Measurements from ENCODE around the gene WDR90.

WDR90 gene

DNA sequence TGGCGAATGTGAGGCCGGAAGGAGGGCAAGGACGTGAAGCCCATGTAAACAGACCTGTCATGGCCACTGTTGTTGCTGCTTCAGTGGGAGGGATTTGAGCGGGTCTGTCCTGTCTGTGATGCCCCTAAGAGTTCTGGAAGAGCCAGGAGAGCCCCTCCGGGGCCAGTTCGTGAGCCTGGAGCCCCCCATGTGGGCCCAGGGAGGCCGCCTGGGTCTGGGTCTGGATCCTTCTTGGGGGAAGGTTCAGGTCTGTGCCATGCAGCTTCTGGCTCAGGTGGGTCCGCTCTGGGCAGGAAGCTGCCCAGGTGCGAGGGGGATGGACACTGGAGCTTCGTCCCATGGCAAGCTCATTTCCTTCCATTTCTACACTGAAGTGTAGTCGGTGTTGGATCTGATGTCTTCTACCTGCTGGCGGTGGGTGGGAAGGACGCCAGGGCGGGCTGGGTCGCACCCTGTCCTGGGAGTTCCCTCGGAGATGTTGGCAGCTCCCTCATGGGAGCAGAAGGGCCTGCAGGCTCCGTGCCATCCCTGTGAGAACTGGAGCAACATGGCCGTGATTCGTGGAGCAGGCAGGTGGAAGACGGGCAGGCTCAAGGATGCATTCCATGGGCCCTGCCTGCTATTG lies 29.6 kb upstream of the WDR90 start:
- Histone ChIP-seq H3K4me1 (ENCODE audit: control insufficient read depth, low read depth, low read length) (no peaks in the 10 kb centered on the region), H3K9me3 (ENCODE audit: control insufficient read depth, low read depth, low read length) (no peaks in the 10 kb centered on the region), H3K36me3 (ENCODE audit: control insufficient read depth, low read depth, low read length) (no peaks in the 10 kb centered on the region), H3K9ac (ENCODE audit: low read length) (no peak overlapping the region), H3K27me3 (ENCODE audit: control insufficient read depth, insufficient read depth, low read length) (no peaks in the 10 kb centered on the region), H3K4me3 (ENCODE audit: low read length) (no peak overlapping the region), H3K27ac (ENCODE audit: low read length) (no peak overlapping the region)

DNA sequence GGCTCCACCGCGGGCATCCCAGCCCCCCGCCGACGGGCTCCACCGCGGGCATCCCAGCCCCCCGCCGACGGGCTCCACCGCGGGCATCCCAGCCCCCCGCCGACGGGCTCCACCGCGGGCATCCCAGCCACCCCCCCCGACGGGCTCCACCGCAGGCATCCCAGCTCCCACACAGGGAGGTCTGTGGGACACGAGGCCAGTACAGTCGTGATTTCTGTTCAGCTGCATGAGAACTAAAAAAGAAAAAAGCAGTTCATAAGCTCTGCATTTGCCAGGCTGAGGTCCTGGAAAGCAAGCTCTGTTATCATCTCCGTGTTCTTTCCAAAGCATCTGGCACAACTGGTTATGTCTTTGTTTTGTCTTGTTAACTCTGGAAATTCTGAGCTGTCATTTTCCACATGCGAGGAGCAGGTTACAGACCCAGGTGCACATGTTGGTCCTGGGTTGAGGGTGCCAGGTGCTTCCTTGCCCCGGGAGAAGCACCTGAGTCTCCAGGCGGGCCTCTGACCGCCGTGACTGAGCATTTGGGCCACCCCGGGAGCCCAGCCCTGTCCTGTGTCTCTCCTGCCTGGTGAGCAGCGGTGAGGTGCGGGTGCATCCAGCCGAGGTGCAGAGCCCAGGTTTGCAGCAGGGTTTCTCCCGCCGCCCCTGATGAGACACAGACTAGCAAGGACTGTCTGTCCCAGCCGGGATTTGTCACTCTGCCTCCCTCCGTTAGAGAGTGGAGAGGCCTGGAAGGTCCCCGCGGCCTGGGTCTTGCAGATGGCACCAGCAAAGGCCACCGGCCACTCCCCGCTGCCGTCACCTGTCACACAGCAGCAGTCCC lies 28.3 kb upstream of the WDR90 start:
- no peaks in the 10 kb centered on the region for H3K9me3 ChIP-seq (ENCODE audit: control insufficient read depth, low read depth, low read length)
- H3K4me3 ChIP-seq (ENCODE audit: low read length), result no peak overlapping the region
- H3K27me3 ChIP-seq (ENCODE audit: control insufficient read depth, insufficient read depth, low read length), result no peaks in the 10 kb centered on the region
- no peak overlapping the region for H3K9ac ChIP-seq (ENCODE audit: low read length)
- H3K27ac ChIP-seq (ENCODE audit: low read length), result no peak overlapping the region
- H3K4me1 ChIP-seq (ENCODE audit: control insufficient read depth, low read depth, low read length), result no peaks in the 10 kb centered on the region
- no peaks in the 10 kb centered on the region for H3K36me3 ChIP-seq (ENCODE audit: control insufficient read depth, low read depth, low read length)

DNA sequence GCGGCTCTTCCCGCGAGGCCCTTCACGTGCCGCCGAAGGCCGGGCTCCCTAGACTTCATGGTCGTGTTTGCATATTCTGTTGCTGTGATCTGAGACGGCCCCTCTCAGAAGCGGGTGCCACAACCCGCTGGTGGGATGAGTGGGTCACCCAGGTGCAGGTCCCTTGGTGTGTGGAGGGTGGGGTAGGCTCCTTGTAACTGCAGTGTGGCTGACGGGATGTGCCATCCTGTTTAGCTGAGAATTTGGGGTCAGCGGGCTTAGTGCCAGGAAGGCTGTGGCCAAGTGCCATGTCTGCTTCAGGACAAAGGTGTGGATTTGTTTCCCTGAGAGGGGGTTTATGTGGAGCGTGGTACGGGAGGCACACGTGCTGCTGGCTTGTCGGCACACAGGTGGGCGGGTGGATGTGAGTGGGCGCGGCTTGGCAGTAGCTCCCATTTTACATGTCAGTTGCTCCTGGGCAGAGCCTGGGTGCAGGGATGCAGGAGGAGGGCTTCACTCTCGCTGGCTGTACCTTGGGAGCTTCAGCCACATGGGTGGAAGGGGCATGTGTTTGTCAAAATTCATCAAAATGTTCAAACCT lies 27.5 kb upstream of the WDR90 start:
- Histone ChIP-seq H3K9me3 (ENCODE audit: control insufficient read depth, low read depth, low read length) (no peaks in the 10 kb centered on the region), H3K4me3 (ENCODE audit: low read length) (no peak overlapping the region), H3K27ac (ENCODE audit: low read length) (no peak overlapping the region)

DNA sequence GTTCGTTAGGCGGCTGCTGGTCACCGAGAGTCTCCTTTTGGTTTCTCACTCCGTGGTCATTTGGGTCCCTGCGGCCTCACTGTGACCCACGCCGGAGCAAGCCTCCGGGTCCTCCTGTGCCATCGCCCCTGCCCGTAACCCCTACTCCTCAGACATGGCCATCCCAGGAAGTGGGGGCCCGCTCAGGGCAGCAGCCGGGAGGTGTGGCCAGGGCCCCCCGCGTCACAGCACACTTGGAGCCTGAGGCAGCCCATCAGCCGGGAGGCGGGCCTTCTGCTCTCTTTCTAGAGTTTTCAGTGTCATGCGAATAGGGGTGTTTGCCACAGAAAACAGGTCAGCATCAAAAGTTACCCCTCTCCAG lies 26.3 kb upstream of the WDR90 start:
- Histone ChIP-seq H3K9me3 (ENCODE audit: control insufficient read depth, low read depth, low read length) (no peaks in the 10 kb centered on the region), H3K27me3 (ENCODE audit: control insufficient read depth, insufficient read depth, low read length) (no peaks in the 10 kb centered on the region), H3K9ac (ENCODE audit: low read length) (no peak overlapping the region), H3K27ac (ENCODE audit: low read length) (no peak overlapping the region), H3K4me1 (ENCODE audit: control insufficient read depth, low read depth, low read length) (no peaks in the 10 kb centered on the region), H3K36me3 (ENCODE audit: control insufficient read depth, low read depth, low read length) (no peaks in the 10 kb centered on the region), H3K4me3 (ENCODE audit: low read length) (no peak overlapping the region)

More for the DNA sequence above, 27.5 kb upstream of the WDR90 start:
- Histone ChIP-seq H3K9ac (ENCODE audit: low read length) (no peak overlapping the region), H3K27me3 (ENCODE audit: control insufficient read depth, insufficient read depth, low read length) (no peaks in the 10 kb centered on the region), H3K4me1 (ENCODE audit: control insufficient read depth, low read depth, low read length) (no peaks in the 10 kb centered on the region), H3K36me3 (ENCODE audit: control insufficient read depth, low read depth, low read length) (no peaks in the 10 kb centered on the region)

DNA sequence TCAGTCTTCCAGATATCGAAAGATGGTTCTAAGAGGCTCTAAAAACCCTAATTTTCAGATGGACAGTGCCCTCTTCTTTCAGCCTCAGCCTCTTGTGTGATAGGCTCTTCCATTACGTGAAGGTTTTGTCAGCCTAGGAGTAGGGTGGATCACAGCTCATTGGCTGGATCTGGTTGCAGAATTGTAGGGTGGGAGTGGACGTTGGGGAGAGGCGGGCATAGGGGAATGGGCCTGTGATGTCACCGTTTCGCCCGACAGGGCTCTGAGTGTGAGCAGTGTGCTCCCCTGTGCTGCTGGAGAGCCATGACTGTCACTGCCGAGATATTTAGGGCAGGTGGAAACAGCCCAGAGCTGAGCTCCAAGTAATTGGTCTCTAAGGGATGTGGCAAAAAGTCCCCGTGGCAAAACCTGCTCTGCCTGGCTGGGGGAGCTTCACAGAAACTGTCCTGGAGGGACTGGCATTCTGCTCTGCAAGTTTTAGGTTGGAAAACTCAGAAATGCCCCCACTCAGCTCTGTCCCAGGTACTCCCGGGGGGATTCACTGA lies 24.6 kb upstream of the WDR90 start:
- Histone ChIP-seq H3K27me3 (ENCODE audit: control insufficient read depth, insufficient read depth, low read length) (no peaks in the 10 kb centered on the region), H3K9me3 (ENCODE audit: control insufficient read depth, low read depth, low read length) (no peaks in the 10 kb centered on the region), H3K4me1 (ENCODE audit: control insufficient read depth, low read depth, low read length) (peaks cover 2% of the 10 kb centered on the region), H3K36me3 (ENCODE audit: control insufficient read depth, low read depth, low read length) (no peaks in the 10 kb centered on the region), H3K4me3 (ENCODE audit: low read length) (no peak overlapping the region), H3K27ac (ENCODE audit: low read length) (no peak overlapping the region), H3K9ac (ENCODE audit: low read length) (no peak overlapping the region)

DNA sequence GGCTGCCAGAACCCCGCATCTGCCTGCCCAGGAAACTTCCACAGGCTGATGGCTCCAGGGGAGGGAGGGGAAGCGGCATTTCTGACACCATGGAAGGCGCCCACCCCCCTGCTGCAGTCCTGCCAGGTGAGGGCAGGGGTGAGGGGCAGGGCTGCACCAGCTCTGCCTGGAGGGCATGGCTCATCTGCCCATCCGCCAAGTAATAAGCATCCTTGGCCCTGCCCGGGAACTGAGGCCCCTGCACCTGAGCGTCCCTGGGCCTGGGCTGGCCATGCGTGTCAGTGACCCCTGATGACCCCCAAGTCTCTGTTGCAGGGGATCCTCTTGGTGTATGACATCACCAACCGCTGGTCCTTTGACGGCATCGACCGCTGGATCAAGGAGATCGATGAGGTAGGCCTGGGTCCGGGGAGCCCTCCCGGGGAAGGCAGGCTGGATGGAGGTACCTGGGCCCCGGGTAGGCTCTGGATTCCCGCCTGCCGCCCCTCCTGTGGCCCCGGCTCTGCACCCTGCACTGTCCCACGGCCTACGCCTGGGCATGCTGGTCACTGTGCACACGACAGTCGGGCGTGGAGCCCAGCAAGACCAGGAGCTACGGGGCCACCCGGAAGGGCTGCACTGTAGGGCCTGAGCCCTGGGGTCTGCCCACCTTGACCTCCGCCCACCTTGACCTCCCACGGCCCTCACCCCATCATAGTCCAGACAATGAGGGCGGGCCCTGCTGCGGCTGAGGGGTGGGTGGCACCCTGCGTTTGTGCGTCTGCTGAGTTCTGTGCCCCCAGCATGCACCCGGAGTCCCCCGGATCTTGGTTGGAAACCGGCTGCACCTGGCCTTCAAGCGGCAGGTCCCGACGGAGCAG lies 23.8 kb upstream of the WDR90 start:
- Histone ChIP-seq H3K4me3 (ENCODE audit: low read length) (no peak overlapping the region), H3K4me1 (ENCODE audit: control insufficient read depth, low read depth, low read length) (peaks cover 10% of the 10 kb centered on the region), H3K27me3 (ENCODE audit: control insufficient read depth, insufficient read depth, low read length) (no peaks in the 10 kb centered on the region), H3K27ac (ENCODE audit: low read length) (no peak overlapping the region), H3K9me3 (ENCODE audit: control insufficient read depth, low read depth, low read length) (no peaks in the 10 kb centered on the region), H3K9ac (ENCODE audit: low read length) (no peak overlapping the region), H3K36me3 (ENCODE audit: control insufficient read depth, low read depth, low read length) (no peaks in the 10 kb centered on the region)

DNA sequence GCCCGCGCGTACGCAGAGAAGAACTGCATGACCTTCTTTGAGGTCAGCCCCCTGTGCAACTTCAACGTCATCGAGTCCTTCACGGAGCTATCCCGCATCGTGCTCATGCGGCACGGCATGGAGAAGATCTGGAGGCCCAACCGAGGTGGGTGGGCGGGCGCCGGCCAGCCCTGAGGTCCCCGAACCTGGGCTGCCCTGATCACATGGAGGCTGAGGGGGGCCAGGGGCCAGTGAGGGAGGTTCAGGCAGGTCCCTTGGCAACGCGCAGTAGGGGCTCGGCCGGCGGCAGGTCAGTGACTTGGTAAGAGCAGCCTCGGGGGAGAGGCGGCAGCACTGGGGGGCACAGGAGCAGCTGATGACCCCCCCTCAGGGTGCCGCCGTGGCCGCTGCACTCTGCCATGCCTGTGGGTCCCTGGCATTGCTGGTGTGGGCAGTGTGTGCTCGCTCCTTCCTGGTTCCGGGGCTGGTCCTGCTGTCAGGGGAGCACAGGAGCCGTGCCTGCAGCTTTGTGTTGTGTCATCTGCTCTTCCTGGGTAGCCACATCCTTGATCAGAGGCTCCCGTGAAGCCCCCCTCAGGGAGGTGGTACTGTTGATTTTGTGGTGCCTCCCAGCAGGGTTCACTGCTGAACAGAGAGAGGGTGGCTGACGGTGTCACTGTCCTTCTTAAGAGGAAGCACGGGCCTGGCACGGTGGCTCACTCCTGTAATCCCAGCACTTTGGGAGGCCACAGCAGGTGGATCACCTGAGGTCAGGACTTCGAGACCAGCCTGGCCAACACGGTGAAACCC lies 23.0 kb upstream of the WDR90 start:
- H3K9ac ChIP-seq (ENCODE audit: low read length), result no peak overlapping the region
- H3K9me3 ChIP-seq (ENCODE audit: control insufficient read depth, low read depth, low read length), result no peaks in the 10 kb centered on the region
- no peak overlapping the region for H3K4me3 ChIP-seq (ENCODE audit: low read length)
- H3K36me3 ChIP-seq (ENCODE audit: control insufficient read depth, low read depth, low read length), result no peaks in the 10 kb centered on the region
- no peaks in the 10 kb centered on the region for H3K27me3 ChIP-seq (ENCODE audit: control insufficient read depth, insufficient read depth, low read length)
- no peak overlapping the region for H3K27ac ChIP-seq (ENCODE audit: low read length)
- peaks cover 11% of the 10 kb centered on the region for H3K4me1 ChIP-seq (ENCODE audit: control insufficient read depth, low read depth, low read length)

DNA sequence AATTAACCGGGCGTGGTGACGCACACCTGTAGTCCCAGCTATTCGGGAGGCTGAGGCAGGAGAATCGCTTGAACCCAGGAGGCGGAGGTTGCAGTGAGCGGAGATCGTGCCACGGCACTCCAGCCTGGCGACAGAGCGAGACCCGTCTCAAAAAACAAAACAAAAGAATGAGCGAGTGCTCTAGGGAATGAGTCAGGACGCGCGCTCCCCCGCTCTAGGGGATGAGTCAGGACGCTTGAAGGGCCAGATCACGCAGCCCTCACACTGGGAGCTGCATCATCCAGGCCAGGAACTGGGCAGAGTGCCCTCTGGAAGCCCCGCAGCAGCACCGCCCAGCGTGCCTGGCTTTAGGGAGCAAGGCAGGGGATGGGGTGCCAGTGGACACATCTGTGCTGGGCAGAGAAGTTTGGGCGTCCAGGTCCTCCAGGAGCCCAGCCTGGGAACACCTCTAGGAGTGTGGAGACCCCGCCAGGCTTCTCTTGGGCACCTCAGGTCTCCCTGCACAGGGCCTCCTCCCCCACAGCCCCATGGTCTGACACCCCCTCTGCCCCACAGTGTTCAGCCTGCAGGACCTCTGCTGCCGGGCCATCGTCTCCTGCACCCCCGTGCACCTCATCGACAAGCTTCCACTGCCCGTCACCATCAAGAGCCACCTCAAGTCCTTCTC lies 22.2 kb upstream of the WDR90 start:
- no peak overlapping the region for H3K9ac ChIP-seq (ENCODE audit: low read length)
- H3K4me3 ChIP-seq (ENCODE audit: low read length), result no peak overlapping the region
- H3K4me1 ChIP-seq (ENCODE audit: control insufficient read depth, low read depth, low read length), result peaks cover 11% of the 10 kb centered on the region
- H3K36me3 ChIP-seq (ENCODE audit: control insufficient read depth, low read depth, low read length), result no peaks in the 10 kb centered on the region
- no peaks in the 10 kb centered on the region for H3K27me3 ChIP-seq (ENCODE audit: control insufficient read depth, insufficient read depth, low read length)
- no peaks in the 10 kb centered on the region for H3K9me3 ChIP-seq (ENCODE audit: control insufficient read depth, low read depth, low read length)
- no peak overlapping the region for H3K27ac ChIP-seq (ENCODE audit: low read length)

DNA sequence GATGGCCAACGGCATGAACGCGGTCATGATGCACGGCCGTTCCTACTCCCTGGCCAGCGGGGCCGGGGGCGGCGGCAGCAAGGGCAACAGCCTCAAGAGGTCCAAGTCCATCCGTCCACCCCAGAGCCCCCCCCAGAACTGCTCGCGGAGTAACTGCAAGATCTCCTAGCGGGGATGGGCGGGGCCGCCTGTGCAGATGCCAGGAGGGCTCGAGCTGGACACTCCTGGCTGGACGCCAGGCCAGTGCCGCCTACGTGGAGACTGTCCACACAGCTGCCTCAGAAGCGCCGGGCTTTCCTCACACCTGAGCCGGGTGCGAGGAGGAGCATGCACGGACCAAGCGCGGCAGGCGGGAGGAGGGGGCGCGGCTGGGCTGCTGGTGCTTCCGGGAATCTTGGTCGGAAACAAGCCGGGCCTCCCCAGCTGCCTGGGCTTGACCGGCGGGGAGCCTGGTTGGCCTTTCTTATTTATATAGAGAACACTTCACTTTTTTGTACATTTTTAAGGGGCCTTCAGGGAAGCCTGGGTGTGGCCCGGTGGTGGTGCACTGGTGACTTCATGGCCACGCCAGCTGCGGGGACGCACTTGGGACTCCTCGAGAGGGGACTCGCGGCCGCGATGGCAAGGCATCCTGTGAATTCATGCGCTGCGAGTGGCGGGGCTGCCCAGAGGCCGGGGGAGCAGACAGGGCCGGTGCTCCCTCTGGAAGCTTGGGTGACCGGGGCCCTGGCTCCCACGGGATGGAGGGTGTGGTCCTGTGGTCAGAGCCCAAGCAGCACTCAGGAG lies 21.5 kb upstream of the WDR90 start:
- no peaks in the 10 kb centered on the region for H3K36me3 ChIP-seq (ENCODE audit: control insufficient read depth, low read depth, low read length)
- peaks cover 11% of the 10 kb centered on the region for H3K4me1 ChIP-seq (ENCODE audit: control insufficient read depth, low read depth, low read length)
- H3K4me3 ChIP-seq (ENCODE audit: low read length), result no peak overlapping the region
- no peaks in the 10 kb centered on the region for H3K9me3 ChIP-seq (ENCODE audit: control insufficient read depth, low read depth, low read length)
- no peak overlapping the region for H3K27ac ChIP-seq (ENCODE audit: low read length)
- no peak overlapping the region for H3K9ac ChIP-seq (ENCODE audit: low read length)
- no peaks in the 10 kb centered on the region for H3K27me3 ChIP-seq (ENCODE audit: control insufficient read depth, insufficient read depth, low read length)
